ENCODE data around the gene TMUB2. TPM values are rescaled to one million over a fixed set of nuclear protein-coding genes. Genes with fewer than 3 reads are reported as not detected.

The TMUB2 gene
- total RNA-seq = 18.6 and 21.2 TPM in 2 replicates

GRCh38 chr17:44186307-44187130 lies at the start of gene TMUB2:
TSS of gene TMUB2 (plus strand) at chr17:44186972. CDS start at chr17:44187709, 737 bp downstream.

GRCh38 chr17:44170499-44171201 lies 16.1 kb upstream of the TMUB2 start, which contains the start of gene ASB16:
TSS of gene ASB16 (plus strand) at chr17:44170704. CDS start at chr17:44170790, 86 bp downstream.

GRCh38 chr17:44199553-44200477 lies 13.0 kb downstream of the TMUB2 start, which contains the start of gene ATXN7L3:
TSS of gene ATXN7L3 (minus strand) at chr17:44199884. CDS start at chr17:44198070, 1,814 bp downstream.

GRCh38 chr17:44219616-44220212 lies 32.9 kb downstream of the TMUB2 start, which contains the start of gene UBTF:
TSS of gene UBTF (minus strand) at chr17:44219675. CDS start at chr17:44218229, 1,446 bp downstream.

Other genes starting within 250 kb of the TMUB2 start
- 1.6 TPM in 1 of 2 replicates, not detected in the other for gene PPY, start 244.5 kb upstream of the TMUB2 start, total RNA-seq
- gene PYY, start 233.0 kb upstream of the TMUB2 start, total RNA-seq = 0.11 TPM in 1 of 2 replicates, not detected in the other
- 17.1 TPM in 2 replicates for gene NAGS, start 182.3 kb upstream of the TMUB2 start, total RNA-seq
- 40.8 and 42.8 TPM in 2 replicates for gene TMEM101, start 172.0 kb upstream of the TMUB2 start, total RNA-seq
- 55.6 and 59.4 TPM in 2 replicates for gene LSM12, start 120.3 kb upstream of the TMUB2 start, total RNA-seq
- 36.5 and 42.4 TPM in 2 replicates for gene G6PC3, start 116.2 kb upstream of the TMUB2 start, total RNA-seq
- gene HDAC5, start 63.3 kb upstream of the TMUB2 start, total RNA-seq = 8.7 and 17.2 TPM in 2 replicates
- 2.8 and 7.8 TPM in 2 replicates for gene HROB, start 45.0 kb upstream of the TMUB2 start, total RNA-seq
- gene ASB16, start 16.3 kb upstream of the TMUB2 start, total RNA-seq = not detected in 2 replicates
- gene ATXN7L3, start 12.9 kb downstream of the TMUB2 start, total RNA-seq = 47.5 and 55.4 TPM in 2 replicates
- 28.7 and 34.2 TPM in 2 replicates for gene UBTF, start 32.7 kb downstream of the TMUB2 start, total RNA-seq
- gene SLC4A1, start 81.2 kb downstream of the TMUB2 start, total RNA-seq = not detected in 2 replicates
- gene RUNDC3A, start 121.6 kb downstream of the TMUB2 start, total RNA-seq = 2.2 and 4.1 TPM in 2 replicates
- 142 and 182 TPM in 2 replicates for gene SLC25A39, start 137.9 kb downstream of the TMUB2 start, total RNA-seq
- 366 and 511 TPM in 2 replicates for gene GRN, start 158.3 kb downstream of the TMUB2 start, total RNA-seq
- 2.7 and 3.4 TPM in 2 replicates for gene FAM171A2, start 176.9 kb downstream of the TMUB2 start, total RNA-seq
- gene ITGA2B, start 202.7 kb downstream of the TMUB2 start, total RNA-seq = 0.15 and 0.23 TPM in 2 replicates